Adrenal gland (tissue), 5 donors: ENCODE measurements around the gene PHF1.

Experiments used
- CTCF ChIP-seq, 6 experiments: fragments of 450-650 bp in 4 of 6; fragments of 200-600 bp in 2 of 6; sonication (generic) in 1 of 6; IDR thresholded peaks; 1 replicate in 5 of 6; 2 replicates in 1 of 6; pipeline versions ENCODE4 v1.5.1 to v1.8.0; 2016 to 2021; ENCODE audit warnings: antibody characterized with exemption in 6 of 6, mild to moderate bottlenecking in 2 of 6, moderate library complexity in 1 of 6
- POLR2A ChIP-seq, 2 donors: fragments of 450-650 bp; IDR thresholded peaks; one replicate each; pipeline ENCODE4 v1.6.1; 2017; ENCODE audit warnings: antibody characterized with exemption in 2 of 2, mild to moderate bottlenecking in 2 of 2, moderate library complexity in 1 of 2
- donor health status: DM: no; HTN: no; CAD: no.

- no peak for TF ChIP-seq CTCF (IDR thresholded peaks at IDR 0.05)
- no peak for TF ChIP-seq POLR2A (IDR thresholded peaks at IDR 0.05)
These were observed 2.7 kb downstream of the PHF1 start for GRCh38 chr6:33413241-33414120.
